HG03457 (cell line): ENCODE data around the gene SH3RF3.

Source experiments
- ATAC-seq: cut with Tn5 transposase; IDR thresholded peaks from one replicate; pipeline ENCODE4 v1.9.1; 2021; ENCODE audit warnings: moderate number of reproducible peaks; ENCODE audit not compliant: unreplicated experiment

Gene SH3RF3

GRCh38 chr2:109137616-109138015, 8.6 kb downstream of the SH3RF3 start:
- ATAC-seq = no peak

- ATAC-seq = no peak
These were observed 9.4 kb downstream of the SH3RF3 start for GRCh38 chr2:109138449-109138848.

DNA sequence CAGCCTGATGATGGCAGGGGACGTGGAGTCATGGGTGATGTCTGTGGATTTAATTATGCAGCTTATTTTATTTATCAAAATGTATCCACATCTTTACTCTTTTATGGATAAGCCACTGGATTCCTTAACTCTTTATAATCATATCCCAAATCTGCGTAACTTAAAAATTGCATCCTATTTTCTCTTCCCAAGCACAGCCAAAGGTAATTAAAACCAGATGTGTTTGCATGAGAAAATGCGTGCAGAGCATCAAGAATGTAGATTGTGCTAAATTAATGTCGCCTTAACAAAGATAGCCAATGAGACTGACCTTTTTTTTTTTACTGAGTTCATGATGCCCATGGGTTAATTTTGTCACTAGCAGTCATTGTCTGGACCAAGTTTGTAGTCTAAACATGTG, 10.0 kb downstream of the SH3RF3 start:
- no peak for ATAC-seq

- ATAC-seq = no peak
These were observed 10.9 kb downstream of the SH3RF3 start for GRCh38 chr2:109139865-109140396.

- ATAC-seq = no peak
These were observed 12.1 kb downstream of the SH3RF3 start for GRCh38 chr2:109141006-109141600.

DNA sequence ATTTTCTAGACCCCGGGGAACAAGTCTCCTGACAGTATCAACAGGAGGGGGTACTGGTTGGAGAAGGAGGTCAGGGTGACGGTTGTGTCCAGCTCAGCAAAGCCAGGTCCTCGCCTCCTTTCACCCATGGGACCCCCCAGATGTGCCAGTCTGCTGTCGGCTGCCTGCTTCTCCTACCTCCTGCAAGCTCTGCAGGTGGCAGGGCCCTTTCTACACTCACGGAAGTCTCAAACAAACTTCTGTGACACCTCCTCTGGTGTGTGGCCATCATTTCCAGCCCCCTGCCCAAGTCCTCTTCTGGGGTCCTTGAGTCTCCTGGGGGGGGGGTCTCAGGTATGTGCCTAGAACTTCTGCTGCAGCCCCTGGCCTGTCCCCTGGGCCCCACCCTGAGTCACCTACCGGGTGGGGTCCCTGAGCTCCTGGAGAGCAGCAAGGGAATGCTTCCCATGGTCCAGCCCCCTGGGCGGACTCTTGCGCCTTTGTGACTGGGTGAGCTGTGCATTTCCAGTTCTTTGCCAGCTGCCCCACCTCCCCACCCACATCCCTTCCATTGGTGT, 12.8 kb downstream of the SH3RF3 start:
- no peak for ATAC-seq

DNA sequence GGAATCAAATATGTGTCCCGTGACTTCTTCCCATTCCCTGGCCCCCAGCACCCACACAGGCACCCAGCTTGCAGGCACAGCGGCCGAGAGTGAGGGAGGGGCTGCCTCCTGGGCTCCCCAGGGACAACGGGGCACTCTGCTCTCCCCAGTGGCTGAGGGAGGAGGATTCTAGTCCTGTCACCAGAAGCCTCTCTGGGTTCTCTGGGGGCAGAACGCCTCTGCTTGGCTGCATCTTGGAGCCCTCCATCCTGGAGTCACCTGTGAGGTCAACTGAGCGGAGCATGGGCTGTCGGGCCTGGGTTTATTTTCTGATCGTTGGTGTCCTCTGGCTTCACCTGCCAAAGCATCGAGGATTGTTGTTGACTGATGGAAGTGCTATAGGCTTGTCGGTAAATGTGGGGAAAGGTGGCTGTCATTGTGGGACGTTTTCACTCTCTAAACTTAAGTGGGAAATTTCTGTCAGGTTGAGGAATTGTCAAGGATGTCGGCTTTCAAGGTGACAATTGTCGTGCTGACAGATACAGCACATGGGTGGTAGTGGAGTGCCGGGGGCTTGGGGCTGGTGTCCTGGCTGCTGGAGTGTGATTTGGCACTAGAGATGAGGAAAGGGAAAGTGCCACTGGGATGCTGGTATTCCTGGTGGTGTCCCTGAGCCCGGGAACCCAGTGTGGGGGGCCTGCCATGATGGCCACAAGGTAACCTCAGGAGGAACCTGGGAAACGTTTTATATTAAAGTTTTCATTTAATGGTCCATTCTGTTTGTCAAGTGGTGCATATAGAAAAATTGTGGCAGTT, 13.6 kb downstream of the SH3RF3 start:
- no peak for ATAC-seq

- ATAC-seq = peak; percentile 78
These were observed 14.5 kb downstream of the SH3RF3 start for GRCh38 chr2:109143214-109144187.

- ATAC-seq = no peak
These were observed 15.3 kb downstream of the SH3RF3 start for GRCh38 chr2:109144271-109144670.

DNA sequence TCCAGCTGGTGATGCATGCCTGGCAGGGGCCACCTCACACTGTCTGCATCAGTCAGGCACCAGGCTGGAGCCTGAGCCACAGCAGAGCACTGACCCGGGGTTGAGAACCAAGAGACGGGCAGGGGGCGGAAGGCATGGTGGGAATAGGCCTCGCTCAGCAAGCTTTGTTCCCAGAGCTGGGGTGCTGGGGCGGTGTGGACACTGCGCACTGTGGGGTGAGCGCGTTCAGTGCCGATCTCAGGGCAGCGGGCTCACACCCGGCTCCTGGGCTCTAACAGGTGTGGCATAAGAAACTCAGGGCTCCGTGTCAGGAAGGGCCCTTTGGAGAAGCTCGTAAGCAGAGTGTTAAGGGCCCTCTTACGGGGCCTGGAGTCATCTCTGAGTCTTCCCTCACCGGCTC, 15.7 kb downstream of the SH3RF3 start:
- ATAC-seq = no peak

- ATAC-seq = no peak
These were observed 16.3 kb downstream of the SH3RF3 start for GRCh38 chr2:109145286-109145685.

GRCh38 chr2:109147405-109147804, 18.4 kb downstream of the SH3RF3 start:
- no peak for ATAC-seq

GRCh38 chr2:109148117-109148746, 19.2 kb downstream of the SH3RF3 start:
- no peak for ATAC-seq

GRCh38 chr2:109148991-109149645, 20.1 kb downstream of the SH3RF3 start:
- no peak for ATAC-seq

DNA sequence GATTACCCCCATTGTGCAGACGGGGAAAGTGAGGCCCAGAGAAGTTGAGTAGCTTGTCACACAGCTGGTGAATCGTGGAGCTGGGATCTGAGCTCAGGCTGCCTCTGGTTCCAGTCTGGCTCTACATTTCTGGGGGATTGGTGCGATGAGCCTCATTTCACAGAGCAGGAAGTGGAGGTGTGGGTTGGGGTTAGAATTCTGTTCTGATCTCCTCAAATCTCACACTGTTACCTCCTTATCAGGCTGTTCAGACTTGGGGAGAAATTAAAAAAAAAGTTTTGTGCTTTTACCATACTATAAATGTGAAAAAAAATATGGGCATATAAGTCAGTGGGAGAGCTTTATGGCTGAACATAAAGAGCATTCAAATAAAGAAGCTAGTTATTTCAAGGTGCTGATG, 21.6 kb downstream of the SH3RF3 start:
- ATAC-seq = no peak

- no peak for ATAC-seq
These were observed 22.5 kb downstream of the SH3RF3 start for GRCh38 chr2:109151519-109151918.

DNA sequence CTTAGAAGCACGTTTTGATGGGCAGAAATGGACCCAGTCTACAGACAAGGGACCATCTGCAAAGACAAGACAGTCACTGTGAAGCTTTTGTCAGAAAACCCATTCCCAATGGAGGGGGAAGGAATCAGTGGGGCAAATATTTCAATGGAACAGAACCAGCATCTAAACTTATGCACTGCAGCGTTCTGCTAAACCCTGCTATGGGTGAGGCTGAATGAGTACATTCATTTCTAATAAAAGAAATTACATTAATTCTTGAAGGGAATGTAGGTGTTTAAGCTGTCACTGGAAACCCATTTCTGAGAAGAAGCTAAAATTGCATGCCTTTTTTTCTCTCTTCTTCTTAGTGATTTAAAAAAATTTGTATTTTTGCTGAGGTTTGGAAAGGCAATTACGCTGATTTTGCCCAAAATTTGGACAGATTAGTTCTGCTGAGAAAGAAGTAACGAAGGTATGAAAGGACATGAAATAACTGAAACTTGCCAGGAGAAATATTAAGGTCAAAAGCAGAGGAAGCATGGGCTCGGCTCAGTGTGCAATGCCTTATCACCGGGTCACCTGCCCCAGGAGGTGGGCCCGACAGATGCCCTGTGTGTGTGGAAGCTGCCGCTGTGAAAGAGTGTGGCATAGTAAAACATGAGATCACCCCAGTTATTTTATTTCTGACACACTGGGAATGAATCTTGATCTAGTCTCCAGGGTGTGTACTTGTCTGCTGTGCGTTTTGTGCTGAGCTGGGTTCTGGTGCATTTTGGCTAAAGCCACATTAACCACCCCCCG, 24.2 kb downstream of the SH3RF3 start:
- ATAC-seq = no peak

- ATAC-seq = no peak
These were observed 24.8 kb downstream of the SH3RF3 start for GRCh38 chr2:109153807-109154206.

DNA sequence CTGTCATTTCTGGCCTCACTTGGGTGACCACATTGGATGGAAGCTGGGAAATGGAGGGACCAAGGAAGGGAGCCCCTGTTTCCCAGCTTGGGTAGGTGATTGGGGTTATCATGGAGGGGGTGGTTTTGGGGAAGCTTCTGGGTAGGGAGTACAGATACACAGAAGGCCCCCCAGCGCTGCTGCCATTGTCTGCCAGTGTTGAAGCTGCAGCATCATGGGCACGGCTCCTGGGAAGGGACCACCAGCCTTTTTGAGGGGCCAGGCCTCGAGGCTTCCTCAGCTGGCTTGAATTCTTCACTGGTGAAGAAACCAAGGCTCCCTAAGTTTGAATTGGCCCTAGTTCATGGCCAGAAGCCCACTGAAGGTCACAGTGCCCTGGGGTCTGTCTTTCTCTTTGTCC, 25.2 kb downstream of the SH3RF3 start:
- no peak for ATAC-seq
